HG03108 (cell line): ENCODE data around the gene PNPLA4.

Experiments
- ATAC-seq: cut with Tn5 transposase; IDR thresholded peaks from one replicate; pipeline ENCODE4 v1.9.1; 2021; ENCODE audit warnings: moderate library complexity; ENCODE audit not compliant: unreplicated experiment

Gene PNPLA4

GRCh38 chrX:7876957-7877356, 50.3 kb downstream of the PNPLA4 start:
- ATAC-seq = no peak

GRCh38 chrX:7872042-7872441, 55.2 kb downstream of the PNPLA4 start:
- ATAC-seq = no peak

- no peak for ATAC-seq
Measured at GRCh38 chrX:7852166-7852565, 75.0 kb downstream of the PNPLA4 start.
